Endodermal cell (in vitro differentiated cells): ENCODE results near the gene MYO7A. TPM values are rescaled to one million over a fixed set of nuclear protein-coding genes. Genes with fewer than 3 reads are reported as not detected.

ENCODE experiments used
- DNase-seq: peaks from one replicate; pipeline ENCODE4 v3.0.0-alpha.2; 2017
- H3K27ac ChIP-seq: 2 replicates; pipeline ENCODE4 v1.5.1; 2013; ENCODE audit warnings: mild to moderate bottlenecking, low read depth, low read length, moderate library complexity
- H3K27me3 ChIP-seq: 2 replicates; pipeline ENCODE4 v1.6.1; 2013; ENCODE audit warnings: mild to moderate bottlenecking, low read length, moderate library complexity; ENCODE audit not compliant: insufficient read depth, control insufficient read depth, poor library complexity, severe bottlenecking
- H3K36me3 ChIP-seq: 2 replicates; pipeline ENCODE4 v1.7.0; 2013; ENCODE audit warnings: mild to moderate bottlenecking, low read length, moderate library complexity; ENCODE audit not compliant: control insufficient read depth, insufficient read depth
- H3K4me1 ChIP-seq: one replicate; pipeline ENCODE4 v1.7.0; 2013; ENCODE audit warnings: low read length; ENCODE audit not compliant: control insufficient read depth, insufficient read depth
- H3K4me3 ChIP-seq: 2 replicates; pipeline ENCODE4 v1.5.1; 2013; ENCODE audit warnings: mild to moderate bottlenecking, low read length, moderate library complexity
- H3K9ac ChIP-seq: 2 replicates; pipeline ENCODE4 v1.6.1; 2013; ENCODE audit warnings: mild to moderate bottlenecking, low read length, moderate library complexity; ENCODE audit not compliant: poor library complexity, severe bottlenecking; ENCODE audit errors: extremely low read depth
- H3K9me3 ChIP-seq: 2 replicates; pipeline ENCODE4 v1.6.1; 2013; ENCODE audit warnings: mild to moderate bottlenecking, low read length, moderate library complexity; ENCODE audit not compliant: control insufficient read depth
- H3K27ac Mint-ChIP-seq: 2 replicates; pipeline ENCODE4 v1.8.0; 2020; ENCODE audit warnings: mixed read lengths
- H3K27me3 Mint-ChIP-seq: 2 replicates; pipeline ENCODE4 v1.8.0; 2021; ENCODE audit warnings: mild to moderate bottlenecking, mixed read lengths; ENCODE audit not compliant: insufficient read depth
- H3K36me3 Mint-ChIP-seq: 2 replicates; pipeline ENCODE4 v1.8.0; 2020; ENCODE audit warnings: low read depth, mixed read lengths
- H3K4me1 Mint-ChIP-seq: 2 replicates; pipeline ENCODE4 v1.8.0; 2020; ENCODE audit warnings: mixed read lengths
- H3K4me3 Mint-ChIP-seq: 2 replicates; pipeline ENCODE4 v1.8.0; 2020; ENCODE audit warnings: mild to moderate bottlenecking, moderate library complexity, mixed read lengths
- H3K9me3 Mint-ChIP-seq: 2 replicates; pipeline ENCODE4 v1.8.0; 2020; ENCODE audit warnings: mild to moderate bottlenecking, mixed read lengths
- CTCF ChIP-seq: fragments of 200-600 bp; sonication (generic); conservative IDR thresholded peaks from 2 replicates; pipeline ENCODE4 v1.5.0; 2021; ENCODE audit warnings: antibody characterized with exemption, mild to moderate bottlenecking
- WGBS, 2 experiments: methylation state at CpG; one replicate each; pipeline versions ENCODE4 v1.1.5 to v1.1.7; 2013; ENCODE audit warnings: missing lambda C conversion rate in 2 of 2, mixed read lengths in 1 of 2; ENCODE audit not compliant: insufficient coverage in 1 of 2, insufficient read length in 1 of 2; 5-methylcytosine and 5-hydroxymethylcytosine counted together
- total RNA-seq, 2 donors: library from RNA; stranded (reverse); fragmentation: NEBNext Ultra II Directional in 1 of 2; extraction: Animal tissue kit (Norgen Biotek cat#: 25700) in 1 of 2; gene quantifications; 2 replicates in 1 of 2; 3 replicates in 1 of 2; pipeline ENCODE4 v1.2.1, GENCODE V29; 2021

MYO7A gene
- total RNA-seq, 2 donors from 2014 or later: 2.4 to 2.7 TPM

GRCh38 chr11:77122576-77123212 is 5.4 kb upstream of the MYO7A start:
- Histone ChIP-seq H3K9ac (no peak overlapping the region), H3K4me3 (no peak overlapping the region), H3K27me3 (no peaks in the 10 kb centered on the region), H3K9me3 (no peaks in the 10 kb centered on the region), H3K4me1 (no peaks in the 10 kb centered on the region), H3K36me3 (no peaks in the 10 kb centered on the region), H3K27ac (no peak overlapping the region)
- H3K4me1 Mint-ChIP-seq: peaks cover 3% of the 10 kb centered on the region
- peaks cover 3% of the 10 kb centered on the region for H3K27me3 Mint-ChIP-seq
- no peak overlapping the region for H3K4me3 Mint-ChIP-seq
- no peaks in the 10 kb centered on the region for H3K9me3 Mint-ChIP-seq
- no peak for TF ChIP-seq CTCF
- peaks cover 9% of the 10 kb centered on the region for H3K36me3 Mint-ChIP-seq
- no peak overlapping the region for H3K27ac Mint-ChIP-seq
- WGBS, 2 experiments: 92 to 97% methylated on average over 4 to 7 of the region's 7 CpGs
- DNase-seq: no peak

GRCh38 chr11:77123591-77123990 is 4.5 kb upstream of the MYO7A start:
- Mint-ChIP-seq H3K4me3 (no peak overlapping the region), H3K4me1 (peaks cover 9% of the 10 kb centered on the region), H3K27me3 (peaks cover 6% of the 10 kb centered on the region), H3K27ac (peak overlapping the region; percentile 31), H3K36me3 (peaks cover 7% of the 10 kb centered on the region), H3K9me3 (no peaks in the 10 kb centered on the region)
- Histone ChIP-seq H3K36me3 (no peaks in the 10 kb centered on the region), H3K4me1 (no peaks in the 10 kb centered on the region), H3K27ac (no peak overlapping the region), H3K9me3 (no peaks in the 10 kb centered on the region), H3K9ac (no peak overlapping the region), H3K27me3 (no peaks in the 10 kb centered on the region), H3K4me3 (no peak overlapping the region)
- WGBS, 2 experiments: 95 to 98% methylated on average over 7 to 8 of the region's 8 CpGs
- no peak for TF ChIP-seq CTCF
- DNase-seq: no peak

GRCh38 chr11:77124041-77124440 is 4.0 kb upstream of the MYO7A start:
- peak overlapping the region; percentile 31 for H3K27ac Mint-ChIP-seq
- H3K9me3 Mint-ChIP-seq: no peaks in the 10 kb centered on the region
- no peaks in the 10 kb centered on the region for H3K27me3 ChIP-seq
- no peak overlapping the region for H3K4me3 ChIP-seq
- 93 to 100% methylated on average over 3 to 8 of the region's 8 CpGs for WGBS, 2 experiments
- H3K36me3 ChIP-seq: no peaks in the 10 kb centered on the region
- H3K4me1 Mint-ChIP-seq: peaks cover 9% of the 10 kb centered on the region
- peaks cover 7% of the 10 kb centered on the region for H3K36me3 Mint-ChIP-seq
- no peak for DNase-seq
- H3K9me3 ChIP-seq: no peaks in the 10 kb centered on the region
- H3K9ac ChIP-seq: no peak overlapping the region
- no peak overlapping the region for H3K4me3 Mint-ChIP-seq
- no peak overlapping the region for H3K27ac ChIP-seq
- TF ChIP-seq CTCF: no peak
- H3K4me1 ChIP-seq: no peaks in the 10 kb centered on the region
- peaks cover 6% of the 10 kb centered on the region for H3K27me3 Mint-ChIP-seq
